KBM-7 (cell line): ENCODE measurements around the gene PLCH2.

ENCODE experiments used
- DNase-seq: peaks from one replicate; pipeline ENCODE4 v3.0.0-alpha.2; 2015
- in situ Hi-C: fragments of 300-500 bp; cut with MboI; formaldehyde crosslinking; loops from 2 replicates; pipeline ENCODE4 v1.14.3; 2020; ENCODE audit warnings: low sequenced_read_pairs, low pct_unique_long_range_greater_than_20kb, mixed read lengths

The PLCH2 gene

DNA sequence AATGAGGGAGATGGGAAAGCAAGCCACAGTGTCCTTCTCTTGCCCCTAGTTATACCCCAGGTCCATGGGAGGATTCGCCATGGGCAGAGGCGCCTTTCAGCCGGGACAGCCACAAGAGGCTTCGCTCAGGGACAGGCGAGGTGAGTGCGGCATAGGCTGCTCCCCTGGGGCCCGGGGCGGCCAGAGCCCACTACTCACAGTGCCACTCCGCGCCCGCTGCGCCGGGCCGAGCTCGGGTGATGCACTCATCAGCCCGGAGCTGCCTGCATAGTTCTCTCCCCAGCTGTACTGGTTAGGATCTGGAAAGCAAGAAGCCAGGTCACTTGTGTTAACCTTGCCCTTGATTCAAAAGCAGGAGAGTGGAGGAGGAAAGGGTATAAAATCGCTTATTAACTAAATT is 41.9 kb downstream of the PLCH2 start:
- no peak for DNase-seq
- in situ Hi-C loops, result no loop called here

DNA sequence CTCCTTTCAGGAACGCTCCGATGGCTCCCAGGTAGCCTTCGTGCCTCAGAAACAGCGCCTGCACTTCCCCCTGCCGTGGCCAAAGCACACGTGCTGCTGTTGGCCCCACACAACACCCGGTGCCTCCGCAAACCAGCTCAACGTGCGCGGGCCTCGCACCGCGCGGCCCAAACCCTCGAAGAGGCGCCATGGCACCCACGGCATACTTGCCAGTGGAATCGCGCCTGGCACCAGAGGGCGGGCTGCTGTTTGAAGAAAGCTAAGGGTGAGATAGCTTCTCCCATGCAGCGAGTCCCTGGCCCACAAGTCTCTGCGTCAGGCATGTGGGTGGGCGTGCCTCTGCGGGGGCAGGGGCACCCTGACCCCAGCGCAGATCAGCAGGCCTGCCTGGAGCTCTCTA is 42.4 kb downstream of the PLCH2 start:
- in situ Hi-C loops, result no loop called here
- DNase-seq, result no peak

DNA sequence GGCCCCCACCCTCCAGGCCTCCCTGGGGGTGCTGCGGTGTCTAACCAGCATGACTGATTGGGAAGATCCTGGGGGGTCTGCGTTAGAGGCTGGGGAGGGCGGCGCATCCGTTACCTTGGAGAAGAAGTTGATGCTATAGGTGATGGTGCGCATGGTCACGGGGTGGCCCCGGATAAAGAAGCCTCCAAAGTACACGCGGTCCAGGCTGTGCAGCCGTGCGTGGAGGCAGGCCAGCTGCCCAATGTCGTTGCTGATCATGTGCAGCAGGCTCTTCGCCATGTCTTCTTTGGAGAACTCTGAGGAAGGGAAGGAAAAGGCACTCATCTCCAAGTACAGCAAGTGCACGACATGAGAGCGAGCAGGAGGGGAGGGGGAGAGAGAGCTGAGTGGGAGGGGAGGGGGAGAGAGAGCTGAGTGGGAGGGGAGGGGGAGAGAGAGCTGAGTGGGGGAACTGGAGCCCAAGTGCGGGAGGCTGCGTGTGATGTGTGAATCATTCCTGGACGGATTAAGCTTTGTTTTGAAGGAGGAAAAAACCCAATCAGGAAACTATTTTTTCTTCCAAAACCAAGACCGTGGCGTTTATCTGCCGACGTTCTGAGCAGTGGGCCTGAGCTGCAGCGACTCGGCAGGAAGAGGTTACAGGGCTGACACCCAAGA is 43.1 kb downstream of the PLCH2 start:
- in situ Hi-C loops, result no loop called here

DNA sequence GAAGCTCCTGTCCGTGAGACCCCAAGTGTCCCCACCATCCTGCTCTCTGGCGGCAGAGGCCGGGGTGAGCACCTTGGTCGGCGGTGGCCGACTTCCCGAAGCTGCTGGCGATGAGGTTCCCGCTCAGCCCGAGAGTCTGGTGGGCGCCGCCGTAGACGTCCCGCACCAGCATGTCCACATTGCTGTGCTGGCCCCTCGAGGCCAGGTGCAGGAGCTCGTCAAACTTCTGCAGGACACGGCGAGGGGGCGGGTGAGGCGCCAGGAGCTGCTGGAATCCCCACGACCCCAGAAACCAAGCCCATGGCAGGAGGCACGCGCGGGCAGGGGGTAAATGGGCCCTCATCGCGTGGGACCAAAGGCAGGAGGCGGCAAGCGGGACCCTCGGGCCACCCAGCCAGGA is 43.6 kb downstream of the PLCH2 start:
- in situ Hi-C loops, result no loop called here
- DNase-seq, result no peak

More for the DNA sequence above, 43.1 kb downstream of the PLCH2 start:
- no peak for DNase-seq

DNA sequence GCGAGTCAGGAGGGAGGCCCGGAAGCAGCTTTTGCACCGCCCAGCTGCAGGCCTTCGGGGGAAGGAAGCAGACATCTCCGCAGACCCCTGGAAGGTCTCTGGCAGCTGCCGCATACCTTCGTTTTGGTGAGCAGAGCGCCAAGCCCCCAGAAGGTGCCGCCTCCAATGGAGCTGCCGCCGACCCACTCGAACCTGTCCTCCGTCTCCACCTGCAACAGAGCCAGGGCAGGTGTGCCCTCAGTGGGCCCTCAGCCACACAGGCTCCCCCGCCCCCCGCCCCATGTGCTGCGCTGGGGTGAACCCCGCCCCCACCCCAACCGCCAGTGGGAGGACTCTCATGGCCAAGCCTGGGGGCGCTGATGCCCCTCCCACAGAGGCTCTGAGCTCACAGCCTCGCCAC is 44.1 kb downstream of the PLCH2 start:
- in situ Hi-C loops, result no loop called here
- DNase-seq, result no peak

DNA sequence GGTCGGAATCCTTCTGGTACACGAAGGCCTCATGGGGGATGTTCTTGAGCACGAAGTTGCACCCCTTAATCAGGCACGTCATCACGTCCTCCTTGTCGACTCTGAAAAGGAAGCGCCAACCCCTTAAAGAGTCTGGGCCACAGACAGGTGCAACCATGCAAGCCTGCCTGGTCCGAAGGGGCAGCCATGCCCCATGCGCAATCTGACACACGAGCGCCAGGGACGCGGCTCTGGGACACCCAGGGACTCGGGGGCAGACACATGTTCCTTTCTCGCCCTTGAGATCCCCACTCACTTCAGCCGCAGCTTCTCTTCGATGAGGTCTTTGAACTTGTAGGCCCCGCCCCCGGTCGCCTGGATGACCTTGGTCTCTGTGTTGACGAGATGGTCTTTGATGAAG is 44.7 kb downstream of the PLCH2 start:
- in situ Hi-C loops, result no loop called here
- no peak for DNase-seq

DNA sequence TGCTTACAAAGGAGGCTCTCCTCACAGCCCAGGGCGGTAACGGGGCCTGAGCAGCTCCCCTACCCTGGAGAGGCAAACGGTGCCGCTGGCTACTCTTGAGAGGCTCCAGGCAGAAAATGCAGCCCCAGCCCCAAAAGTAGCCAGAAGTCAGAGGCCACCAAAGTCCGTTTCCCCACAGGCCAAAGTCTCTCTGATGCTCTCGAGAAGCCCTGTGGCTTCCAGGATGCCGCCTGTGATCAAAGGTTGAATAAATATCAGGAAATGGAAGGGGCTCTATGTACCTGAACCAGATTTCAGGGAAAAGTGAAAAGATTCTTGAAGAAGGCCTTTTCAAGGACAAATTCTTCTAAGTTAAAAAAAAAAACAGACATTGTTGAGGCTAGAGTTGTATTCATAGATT is 46.1 kb downstream of the PLCH2 start:
- in situ Hi-C loops, result no loop called here
- DNase-seq, result no peak

DNA sequence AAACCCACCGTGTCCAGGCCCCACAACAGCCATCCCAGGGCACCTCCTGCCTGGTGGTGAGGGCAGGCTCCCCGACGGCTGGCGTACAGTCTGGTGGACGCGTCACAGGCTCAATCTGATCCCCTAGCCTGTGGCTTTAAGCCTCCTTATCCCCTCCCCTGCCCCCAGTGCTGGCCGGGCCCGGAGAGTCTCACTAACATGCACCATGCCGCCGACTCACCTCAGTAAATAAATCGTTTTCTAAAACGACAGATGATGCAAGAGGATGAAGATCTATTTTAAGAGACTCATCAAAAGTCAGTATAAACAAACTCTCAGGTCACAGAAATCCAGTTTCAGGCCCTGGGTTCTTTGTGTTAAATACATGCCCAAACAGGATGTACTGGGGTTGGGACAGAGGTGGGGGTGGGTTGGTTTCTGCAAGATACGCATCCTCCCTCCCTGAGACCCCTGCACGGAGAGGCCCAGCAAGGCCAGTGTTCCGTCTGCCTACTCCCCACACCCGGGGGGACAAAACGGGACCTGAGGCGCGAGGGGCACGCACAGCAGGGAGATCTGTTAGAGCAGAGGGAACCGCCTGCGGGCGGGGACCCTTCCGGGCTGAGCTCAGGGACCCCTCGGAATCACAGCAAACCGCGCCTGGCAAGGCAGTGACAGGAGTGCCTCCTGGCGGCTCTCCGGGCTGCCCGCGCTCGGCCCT is 47.3 kb downstream of the PLCH2 start:
- no peak for DNase-seq
- in situ Hi-C loops, result no loop called here

DNA sequence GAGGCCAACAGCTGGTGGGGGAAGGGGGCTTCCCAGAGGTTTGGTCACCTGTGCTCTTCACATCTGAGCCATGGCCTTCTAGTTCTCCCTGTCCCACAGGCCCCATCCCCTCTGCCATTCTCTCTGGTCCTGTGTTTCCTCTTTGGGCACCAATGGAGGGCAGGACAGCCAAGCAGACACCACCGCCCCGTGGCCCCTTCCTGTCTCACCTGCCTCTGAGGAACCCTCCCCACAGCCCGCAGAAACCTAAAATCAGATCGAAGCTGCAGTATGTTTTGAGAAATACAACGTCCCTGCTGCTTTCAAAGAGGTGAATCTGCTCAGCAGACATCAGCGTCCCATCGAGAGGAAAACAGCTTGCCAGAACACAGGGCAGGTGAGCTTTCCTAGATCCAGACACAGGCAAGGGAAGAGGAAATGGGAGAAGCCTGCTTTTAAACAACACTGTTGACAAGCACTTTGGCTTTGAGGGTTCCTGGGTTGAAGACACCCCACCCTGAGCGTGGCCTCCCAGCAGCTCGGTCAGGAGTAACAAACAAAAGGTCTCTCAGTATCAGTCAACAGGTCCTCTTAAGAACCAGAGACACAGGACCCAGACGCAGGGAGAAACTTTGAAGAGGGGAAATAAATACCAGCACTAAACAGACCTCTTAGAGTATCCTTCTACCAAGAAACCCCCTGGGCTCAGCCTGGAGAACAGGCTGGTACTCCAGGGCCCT is 48.0 kb downstream of the PLCH2 start:
- in situ Hi-C loops, result no loop called here
- DNase-seq, result no peak

DNA sequence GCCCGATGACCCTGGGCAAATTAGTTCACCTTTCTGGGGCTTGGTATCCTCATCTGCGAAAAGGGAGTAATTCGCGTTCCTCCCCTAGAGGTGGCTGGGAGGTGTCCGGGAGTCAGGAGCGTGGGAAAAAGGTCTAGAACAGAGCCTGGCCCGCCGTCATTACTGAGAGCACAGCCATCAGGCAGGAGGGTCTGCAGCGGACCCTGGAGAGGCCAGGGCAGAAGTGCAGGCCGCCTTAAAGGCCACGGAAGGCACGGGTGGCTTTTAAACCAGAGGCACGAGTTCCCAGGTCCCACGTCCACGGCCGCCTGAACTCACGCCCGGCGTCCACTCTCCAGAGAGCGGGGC is 49.5 kb downstream of the PLCH2 start:
- DNase-seq, result no peak
- in situ Hi-C loops, result no loop called here

DNA sequence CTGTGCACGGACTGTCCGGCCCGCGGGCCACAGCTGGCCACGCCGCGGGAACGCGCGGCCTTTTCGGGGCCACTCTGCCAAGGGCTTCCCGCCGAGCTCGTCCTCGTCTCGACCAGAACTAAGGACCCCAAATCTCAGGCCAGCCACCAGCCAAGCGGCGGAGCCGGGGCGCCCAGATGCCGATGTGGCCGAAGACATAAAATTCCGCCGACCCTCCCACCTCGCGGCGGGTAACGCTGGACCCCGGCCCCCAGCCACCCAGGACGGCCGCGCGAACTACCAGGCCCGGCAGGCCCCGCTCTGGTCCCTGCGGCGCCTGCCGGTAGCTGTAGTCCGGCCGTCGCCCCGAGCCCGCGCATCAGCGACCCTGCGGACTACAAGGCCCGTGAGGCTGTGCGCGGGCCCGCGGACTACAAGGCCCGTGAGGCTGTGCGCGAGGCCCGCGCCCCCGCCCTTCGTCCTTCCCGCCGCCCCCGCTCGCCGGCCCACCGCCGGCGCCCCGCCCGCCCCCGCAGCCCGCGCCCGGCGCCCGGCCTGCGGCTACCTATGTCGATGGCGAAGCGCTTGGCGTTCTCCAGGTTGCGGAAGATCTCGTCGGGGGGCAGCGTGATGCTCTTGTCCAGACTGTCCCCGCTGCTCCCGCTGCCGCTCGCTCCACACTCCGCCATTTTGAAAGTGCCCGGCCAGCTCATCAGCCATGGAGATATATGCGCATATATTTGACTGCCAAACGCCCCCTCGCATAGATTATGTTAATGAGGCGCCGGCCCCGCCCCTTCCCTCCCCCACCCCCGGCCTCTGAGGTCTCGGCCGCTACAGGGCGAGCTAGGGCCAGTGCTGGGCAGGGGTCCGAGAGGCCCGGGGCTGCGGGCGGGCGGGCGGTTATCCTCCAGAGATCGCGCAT is 50.1 kb downstream of the PLCH2 start, which contains the start of gene PANK4:
PANK4 (minus strand) TSS at position 677 of the 904 bp plus-strand sequence; CDS start at position 668, 9 bp downstream.
- in situ Hi-C loops, result no loop called here
- DNase-seq, result peak; percentile 84

DNA sequence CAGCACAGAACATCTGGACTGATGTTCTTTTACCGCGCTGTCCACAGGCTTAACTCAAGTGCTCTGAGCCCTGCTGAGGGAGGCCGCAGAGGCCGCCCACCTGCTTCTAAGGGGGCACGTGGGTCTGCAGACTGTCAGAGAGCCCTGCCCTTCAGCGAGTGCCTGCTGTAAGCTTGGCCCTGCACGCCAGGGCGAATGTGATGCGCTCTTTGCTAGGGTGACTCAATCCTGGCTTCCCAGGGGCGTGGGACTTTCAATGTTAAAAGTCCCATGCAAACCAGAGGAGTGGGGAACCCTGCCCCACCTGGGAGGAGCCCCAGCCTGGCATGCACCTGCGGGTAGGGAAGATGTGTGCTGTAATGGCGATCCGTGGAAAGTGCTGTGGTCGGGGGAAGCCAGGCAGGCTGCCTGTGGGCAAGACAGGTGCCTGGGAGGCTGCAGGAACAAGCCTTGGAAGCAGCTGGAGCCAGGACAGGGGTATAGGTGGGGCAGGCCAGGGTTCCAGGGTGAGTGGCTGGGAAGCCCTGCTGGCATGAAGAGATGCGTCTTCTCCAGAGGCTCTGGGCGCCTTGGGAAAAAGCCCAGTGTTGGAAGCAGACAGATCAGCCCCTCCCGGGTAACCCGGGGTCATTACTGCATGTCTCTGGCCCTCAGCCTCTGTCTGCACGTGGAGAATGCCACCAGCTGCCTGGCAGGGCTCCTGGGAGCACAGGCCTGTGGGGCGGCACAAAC is 50.9 kb downstream of the PLCH2 start:
- in situ Hi-C loops, result no loop called here
- peak; percentile 29 for DNase-seq

DNA sequence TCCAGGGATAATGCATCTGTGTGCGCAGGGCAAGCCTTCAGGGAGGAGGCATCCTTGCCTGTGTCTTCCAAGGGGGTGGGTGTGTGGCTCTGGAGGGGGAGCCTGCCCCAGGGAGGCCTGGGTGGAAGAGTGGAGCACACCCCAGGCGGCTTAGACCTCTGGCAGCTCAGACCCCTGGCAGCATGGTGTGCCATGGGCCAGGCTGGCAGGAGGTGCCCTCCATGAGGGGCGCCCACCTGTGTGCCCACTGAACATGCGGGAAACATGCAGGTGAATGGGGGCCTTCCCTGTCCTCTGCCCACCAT is 51.4 kb downstream of the PLCH2 start:
- in situ Hi-C loops, result no loop called here
- no peak for DNase-seq

DNA sequence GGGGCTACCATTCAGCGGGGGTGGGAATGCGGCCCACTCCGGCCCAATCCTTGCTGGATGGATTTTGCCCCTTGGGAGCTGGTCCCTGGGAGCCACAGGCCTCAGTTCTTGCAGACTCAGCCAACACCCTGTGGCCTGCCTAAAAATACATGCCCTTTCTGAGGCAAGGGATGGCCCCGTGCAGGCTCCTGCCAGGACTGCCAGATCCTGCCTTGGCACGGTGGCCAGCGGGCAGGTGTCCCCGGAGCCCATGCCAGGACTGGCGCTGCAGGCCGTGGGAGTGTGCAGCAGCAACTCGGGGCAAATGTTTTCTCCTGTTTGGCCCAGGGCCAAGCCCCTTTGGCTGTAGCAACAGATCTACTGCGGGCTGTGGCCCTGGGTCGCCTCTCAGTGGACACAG is 51.9 kb downstream of the PLCH2 start:
- DNase-seq, result no peak

DNA sequence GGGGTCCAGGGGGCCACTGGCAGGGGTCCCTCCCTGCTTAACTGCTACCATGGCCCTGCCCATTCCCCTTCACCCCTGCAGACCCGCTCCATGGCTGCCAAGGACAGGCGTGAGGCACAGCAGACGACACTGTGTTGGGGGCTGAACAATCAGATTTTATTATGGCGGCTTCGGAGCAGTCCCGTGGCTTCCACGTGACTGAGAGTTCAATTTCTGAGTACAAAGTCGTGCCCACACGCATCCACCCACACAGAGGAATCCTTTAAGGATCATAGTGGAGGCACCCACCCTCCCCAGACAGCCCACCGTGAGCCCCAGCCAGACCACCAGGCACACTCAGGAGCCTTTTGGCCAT is 52.5 kb downstream of the PLCH2 start:
- DNase-seq, result no peak
- in situ Hi-C loops, result no loop called here

More for the DNA sequence above, 51.9 kb downstream of the PLCH2 start:
- in situ Hi-C loops, result no loop called here

DNA sequence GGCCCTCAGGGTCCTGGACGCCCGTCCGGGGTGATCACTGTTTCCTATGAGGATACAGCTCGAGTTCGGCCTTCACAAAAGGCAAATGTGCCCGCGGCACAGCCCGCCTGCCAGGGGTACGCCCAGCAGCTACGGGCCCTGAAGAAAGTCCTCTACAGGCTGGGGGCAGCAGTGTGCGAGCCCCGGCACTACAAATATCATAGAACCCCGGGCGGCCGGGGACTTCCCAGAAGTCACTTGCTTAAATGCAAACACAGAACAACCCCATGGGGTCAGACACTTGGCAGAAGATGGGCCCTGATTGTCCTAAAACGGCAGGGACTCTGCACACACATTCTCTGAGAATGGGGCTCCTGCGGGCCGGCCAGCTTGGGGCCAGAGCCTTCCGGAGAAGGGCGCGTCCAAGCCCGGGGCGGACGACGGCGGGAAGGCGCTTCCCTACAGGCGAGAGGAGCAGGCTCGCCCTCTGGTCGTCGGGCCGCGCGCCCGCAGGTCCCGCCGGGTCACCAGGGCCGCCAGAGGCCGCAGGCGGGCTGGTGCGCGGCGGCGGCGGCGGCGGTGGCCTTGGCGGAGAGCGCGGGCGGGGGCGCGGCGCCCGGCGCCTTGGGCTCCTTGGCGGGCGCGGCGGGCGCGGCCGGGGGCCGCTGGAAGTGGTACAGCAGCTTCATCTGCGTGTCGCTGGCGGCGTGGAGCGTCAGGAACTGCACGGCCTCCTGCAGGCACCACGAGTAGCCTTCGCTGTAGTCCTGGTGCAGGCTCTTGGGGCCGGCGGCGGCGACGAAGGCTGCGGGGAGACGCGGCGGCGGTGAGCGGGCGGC is 53.1 kb downstream of the PLCH2 start:
- no peak for DNase-seq
- in situ Hi-C loops, result no loop called here

DNA sequence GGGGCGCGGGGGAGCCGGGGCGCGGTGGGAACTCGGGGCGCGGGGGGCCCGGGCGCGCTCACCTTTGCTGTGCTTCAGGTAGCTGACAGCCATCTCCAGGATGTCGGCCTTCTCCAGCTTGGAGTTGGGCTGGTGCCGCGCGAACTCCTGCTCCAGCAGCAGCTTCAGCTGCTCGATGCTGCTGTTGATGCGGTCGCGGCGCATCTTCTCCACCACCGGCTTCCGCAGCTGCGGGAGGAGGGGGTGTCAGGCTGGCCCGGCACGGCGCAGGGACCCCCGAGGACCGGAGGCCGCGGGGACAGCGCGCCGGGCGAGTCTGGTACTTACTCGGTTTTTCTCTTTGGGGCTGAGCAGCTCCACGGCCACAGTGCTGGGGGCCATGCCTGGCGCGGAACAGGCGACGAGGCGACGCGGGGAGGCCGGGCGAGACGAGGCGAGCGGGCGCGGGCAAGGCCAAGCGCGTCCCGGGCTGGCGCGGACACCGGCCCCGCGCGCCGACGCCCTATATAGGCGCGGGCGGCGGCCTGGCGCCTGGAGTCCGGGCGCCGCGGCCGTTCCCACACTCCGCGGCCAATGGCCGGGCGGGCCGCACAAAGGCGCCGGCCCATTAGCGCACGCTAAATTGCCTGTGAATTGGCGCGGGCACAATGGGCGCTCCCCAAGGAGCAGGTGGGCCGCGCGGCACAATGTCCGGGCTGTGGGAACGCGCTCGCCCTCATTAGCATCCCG is 53.9 kb downstream of the PLCH2 start, which contains the start of gene HES5:
HES5 (minus strand) TSS at position 480 of the 729 bp plus-strand sequence; CDS start at position 381, 99 bp downstream.
- in situ Hi-C loops, result no loop called here
- no peak for DNase-seq
